ENCODE measurements around the gene TMEM37. TPM values are rescaled to one million over a fixed set of nuclear protein-coding genes. Genes with fewer than 3 reads are reported as not detected.

TMEM37 gene
- total RNA-seq, 1 donor from 2014 or later, result 2.1 TPM

DNA sequence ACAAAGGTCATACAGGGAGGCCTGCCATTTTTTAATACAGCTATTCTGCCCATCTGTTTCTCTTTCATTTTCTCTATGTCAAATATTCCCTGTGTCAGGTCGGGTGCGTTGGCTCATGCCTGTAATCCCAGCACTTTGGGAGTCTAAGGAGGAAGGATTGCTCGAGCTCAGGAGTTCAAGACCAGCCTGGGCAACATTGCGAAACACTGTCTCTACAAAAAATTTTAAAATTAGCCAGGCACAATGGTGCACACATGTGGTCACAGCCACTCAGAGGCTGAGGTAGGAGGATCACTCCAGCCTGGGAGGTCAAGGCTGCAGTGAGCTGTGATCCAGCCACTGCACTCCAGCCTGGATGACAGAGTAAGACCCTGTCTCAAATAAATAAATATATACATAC is 34.7 kb downstream of the TMEM37 start:
- no peak overlapping the region for H3K27ac ChIP-seq (ENCODE audit: low read depth, low read length)
- H3K4me1 ChIP-seq (ENCODE audit: control insufficient read depth in 3 of 3, insufficient read depth in 3 of 3, low read length in 3 of 3), result peaks cover 9 to 22% (median 21%) of the 10 kb centered on the region in 3 donors
- no peaks in the 10 kb centered on the region for H3K27me3 ChIP-seq (ENCODE audit: control insufficient read depth in 3 of 3, insufficient read depth in 3 of 3, low read length in 3 of 3)
- H3K4me3 ChIP-seq (ENCODE audit: low read length in 3 of 3), result no peak overlapping the region
- H3K36me3 ChIP-seq (ENCODE audit: control insufficient read depth in 3 of 3, insufficient read depth in 3 of 3, low read length in 3 of 3), result no peaks in the 10 kb centered on the region
- no peak overlapping the region for H3K9ac ChIP-seq (ENCODE audit: low read depth in 1 of 3, low read length in 3 of 3)
- no peaks in the 10 kb centered on the region for H3K9me3 ChIP-seq (ENCODE audit: control insufficient read depth in 3 of 3, low read length in 3 of 3)

DNA sequence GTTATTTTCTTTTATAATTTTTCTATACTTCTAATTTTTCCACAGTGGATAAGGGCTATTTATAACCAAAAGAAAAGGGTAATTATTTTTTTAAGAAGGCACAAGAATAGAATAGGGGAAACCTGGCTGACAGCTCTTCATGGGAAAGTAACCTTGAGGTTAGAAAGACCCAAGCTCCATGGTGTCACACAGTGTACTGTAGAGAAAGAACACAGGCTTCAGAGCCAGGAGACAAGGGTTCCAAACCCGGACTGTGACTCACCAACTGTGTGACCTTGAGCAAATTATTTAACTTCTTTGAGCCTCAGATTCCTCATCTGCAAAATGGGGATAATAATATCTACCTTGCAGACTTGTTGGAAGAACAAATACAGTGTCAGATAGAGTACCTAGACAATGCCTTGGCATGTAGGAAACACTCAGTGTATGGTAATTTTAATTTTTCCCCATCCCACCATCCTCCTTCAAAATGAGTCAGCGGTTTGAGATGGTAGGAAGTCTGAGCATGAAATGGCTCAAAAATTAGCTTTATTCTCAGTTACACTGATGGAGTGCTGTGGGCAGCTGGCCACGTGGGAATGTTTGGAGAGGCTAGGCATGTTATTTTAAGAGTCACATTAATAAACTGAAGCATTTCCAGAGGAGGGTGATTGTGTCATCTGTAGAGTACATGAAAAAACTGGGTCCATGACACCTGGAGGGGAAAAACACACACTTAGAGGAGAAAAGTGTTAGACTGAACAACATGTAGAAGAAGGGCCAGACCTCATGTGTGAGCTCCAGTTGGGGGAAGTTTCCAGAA is 36.7 kb downstream of the TMEM37 start:
- H3K9me3 ChIP-seq (ENCODE audit: control insufficient read depth in 3 of 3, low read length in 3 of 3), result no peaks in the 10 kb centered on the region
- H3K9ac ChIP-seq (ENCODE audit: low read depth in 1 of 3, low read length in 3 of 3), result no peak overlapping the region
- no peaks in the 10 kb centered on the region for H3K36me3 ChIP-seq (ENCODE audit: control insufficient read depth in 3 of 3, insufficient read depth in 3 of 3, low read length in 3 of 3)
- H3K4me3 ChIP-seq (ENCODE audit: low read length in 3 of 3), result no peak overlapping the region
- peaks cover 9 to 22% (median 21%) of the 10 kb centered on the region in 3 donors for H3K4me1 ChIP-seq (ENCODE audit: control insufficient read depth in 3 of 3, insufficient read depth in 3 of 3, low read length in 3 of 3)
- H3K27ac ChIP-seq (ENCODE audit: low read depth, low read length), result no peak overlapping the region
- no peaks in the 10 kb centered on the region for H3K27me3 ChIP-seq (ENCODE audit: control insufficient read depth in 3 of 3, insufficient read depth in 3 of 3, low read length in 3 of 3)

DNA sequence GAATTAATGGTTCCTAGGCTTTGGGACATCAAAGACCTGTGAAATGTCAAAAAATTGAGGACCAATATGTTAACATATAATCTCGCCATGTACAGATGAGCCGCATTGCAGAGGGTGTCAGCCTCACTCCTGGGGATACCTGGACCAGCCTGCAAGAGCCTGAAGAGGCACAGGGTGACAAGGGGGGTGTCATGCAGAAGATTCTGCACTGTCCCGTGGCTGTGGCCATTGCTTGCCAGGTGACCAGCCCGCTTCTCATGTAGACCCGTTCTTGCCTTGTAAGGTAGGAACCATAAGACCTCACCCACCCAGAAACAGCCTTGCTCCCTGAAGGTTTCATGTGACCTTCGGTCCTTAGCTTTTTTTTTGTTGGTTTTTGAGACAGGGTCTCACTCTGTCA is 37.5 kb downstream of the TMEM37 start:
- H3K4me3 ChIP-seq (ENCODE audit: low read length in 3 of 3), result no peak overlapping the region
- H3K9ac ChIP-seq (ENCODE audit: low read depth in 1 of 3, low read length in 3 of 3), result no peak overlapping the region
- no peaks in the 10 kb centered on the region for H3K36me3 ChIP-seq (ENCODE audit: control insufficient read depth in 3 of 3, insufficient read depth in 3 of 3, low read length in 3 of 3)
- H3K9me3 ChIP-seq (ENCODE audit: control insufficient read depth in 3 of 3, low read length in 3 of 3), result no peaks in the 10 kb centered on the region
- H3K27me3 ChIP-seq (ENCODE audit: control insufficient read depth in 3 of 3, insufficient read depth in 3 of 3, low read length in 3 of 3), result no peaks in the 10 kb centered on the region
- H3K27ac ChIP-seq (ENCODE audit: low read depth, low read length), result no peak overlapping the region
- peaks cover 7 to 18% (median 14%) of the 10 kb centered on the region in 3 donors for H3K4me1 ChIP-seq (ENCODE audit: control insufficient read depth in 3 of 3, insufficient read depth in 3 of 3, low read length in 3 of 3)

DNA sequence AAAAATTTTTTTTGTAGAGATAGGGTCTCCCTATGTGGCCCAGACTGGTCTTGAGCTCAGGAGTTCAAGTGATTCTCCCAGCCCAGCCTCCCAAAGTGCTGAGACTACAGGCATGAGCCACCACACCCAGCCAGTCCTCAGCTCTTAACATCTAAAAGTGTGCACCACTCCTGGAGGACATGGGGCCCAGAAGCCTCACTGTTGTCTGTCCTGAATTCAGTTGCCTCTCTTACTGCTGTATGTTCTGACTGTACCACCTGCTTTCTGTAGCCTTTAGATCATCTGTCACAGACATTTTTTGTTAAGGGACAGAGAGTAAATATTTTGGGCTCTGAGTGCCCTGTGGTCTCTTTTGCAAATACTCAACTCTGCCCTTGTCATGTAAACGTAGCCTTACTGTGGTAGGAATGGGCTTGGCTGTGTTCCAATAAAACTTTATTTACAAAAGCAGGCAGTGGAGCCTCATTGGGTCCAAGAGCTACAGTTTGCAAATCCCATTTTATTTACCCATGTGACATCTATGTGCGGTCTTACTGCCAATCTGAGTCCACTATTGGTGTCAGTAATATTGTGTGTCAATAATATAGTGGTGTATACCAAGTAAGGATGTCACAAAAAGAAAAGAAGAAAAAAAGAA is 38.1 kb downstream of the TMEM37 start:
- H3K4me3 ChIP-seq (ENCODE audit: low read length in 3 of 3), result no peak overlapping the region
- H3K9ac ChIP-seq (ENCODE audit: low read depth in 1 of 3, low read length in 3 of 3), result no peak overlapping the region

DNA sequence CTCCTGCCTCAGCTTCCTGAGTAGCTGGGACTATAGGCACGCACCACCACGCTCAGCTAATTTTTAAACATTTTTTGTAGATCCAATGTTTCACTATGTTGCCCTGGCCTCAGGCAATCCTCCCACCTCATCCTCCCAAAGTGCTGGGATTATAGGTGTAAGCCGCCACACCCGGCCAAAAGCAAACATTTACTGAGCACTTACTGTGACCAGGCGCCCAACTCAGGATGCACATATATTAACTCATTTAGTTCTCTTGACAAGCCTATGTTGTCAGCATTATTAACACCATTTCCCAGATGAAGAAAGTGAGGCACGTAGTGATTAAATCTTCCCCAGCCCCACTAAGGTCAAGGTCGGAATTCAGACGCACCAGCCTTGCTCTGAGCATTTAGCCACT is 41.1 kb downstream of the TMEM37 start:
- H3K9ac ChIP-seq (ENCODE audit: low read depth in 1 of 3, low read length in 3 of 3), result no peak overlapping the region

More for the DNA sequence above, 38.1 kb downstream of the TMEM37 start:
- Histone ChIP-seq H3K36me3 (ENCODE audit: control insufficient read depth in 3 of 3, insufficient read depth in 3 of 3, low read length in 3 of 3) (no peaks in the 10 kb centered on the region), H3K27ac (ENCODE audit: low read depth, low read length) (no peak overlapping the region), H3K9me3 (ENCODE audit: control insufficient read depth in 3 of 3, low read length in 3 of 3) (no peaks in the 10 kb centered on the region), H3K4me1 (ENCODE audit: control insufficient read depth in 3 of 3, insufficient read depth in 3 of 3, low read length in 3 of 3) (peaks cover 7 to 19% (median 12%) of the 10 kb centered on the region in 3 donors), H3K27me3 (ENCODE audit: control insufficient read depth in 3 of 3, insufficient read depth in 3 of 3, low read length in 3 of 3) (no peaks in the 10 kb centered on the region)

DNA sequence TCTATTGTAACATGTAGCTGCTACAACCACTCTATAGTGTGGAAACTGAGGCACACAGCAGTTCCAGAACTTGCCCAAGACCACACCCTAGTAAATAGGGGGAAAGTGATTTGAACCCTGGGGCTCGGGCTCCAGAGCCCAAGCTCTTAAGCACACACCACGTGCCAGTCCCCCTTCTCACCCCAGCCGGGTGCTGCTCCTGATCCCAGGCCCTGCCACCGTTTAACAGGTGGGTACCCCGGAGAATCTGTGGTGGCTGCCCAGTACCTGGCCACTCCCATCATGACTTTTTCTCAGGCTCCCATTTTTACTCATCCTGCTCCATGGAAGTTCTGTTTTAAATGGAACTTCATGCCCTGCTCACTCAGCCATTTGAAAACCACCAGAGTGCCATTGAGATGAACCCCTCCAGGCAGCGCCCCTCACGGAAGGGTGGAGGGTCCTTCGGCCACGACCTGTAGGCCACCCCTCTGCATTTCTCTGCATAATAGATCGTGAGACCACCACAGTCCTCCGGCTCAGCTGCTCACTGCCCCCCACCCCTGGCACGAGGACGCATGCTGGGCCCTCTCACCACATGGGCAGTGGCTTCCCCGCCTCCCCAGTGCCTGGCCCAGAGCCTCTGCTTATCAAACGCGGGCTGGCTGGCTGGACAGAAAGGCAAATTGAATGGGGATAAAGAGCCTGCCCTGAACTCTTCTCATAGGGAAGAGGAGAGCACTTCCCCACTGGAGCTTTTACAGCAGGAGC is 42.1 kb downstream of the TMEM37 start:
- Histone ChIP-seq H3K27me3 (ENCODE audit: control insufficient read depth in 3 of 3, insufficient read depth in 3 of 3, low read length in 3 of 3) (no peaks in the 10 kb centered on the region), H3K9ac (ENCODE audit: low read depth in 1 of 3, low read length in 3 of 3) (no peak overlapping the region), H3K4me1 (ENCODE audit: control insufficient read depth in 3 of 3, insufficient read depth in 3 of 3, low read length in 3 of 3) (peaks cover 8 to 21% (median 17%) of the 10 kb centered on the region in 3 donors), H3K27ac (ENCODE audit: low read depth, low read length) (no peak overlapping the region), H3K9me3 (ENCODE audit: control insufficient read depth in 3 of 3, low read length in 3 of 3) (no peaks in the 10 kb centered on the region), H3K4me3 (ENCODE audit: low read length in 3 of 3) (no peak overlapping the region), H3K36me3 (ENCODE audit: control insufficient read depth in 3 of 3, insufficient read depth in 3 of 3, low read length in 3 of 3) (no peaks in the 10 kb centered on the region)

More for the DNA sequence above, 41.1 kb downstream of the TMEM37 start:
- H3K4me3 ChIP-seq (ENCODE audit: low read length in 3 of 3), result no peak overlapping the region
- no peaks in the 10 kb centered on the region for H3K36me3 ChIP-seq (ENCODE audit: control insufficient read depth in 3 of 3, insufficient read depth in 3 of 3, low read length in 3 of 3)
- peaks cover 12 to 25% (median 24%) of the 10 kb centered on the region in 3 donors for H3K4me1 ChIP-seq (ENCODE audit: control insufficient read depth in 3 of 3, insufficient read depth in 3 of 3, low read length in 3 of 3)
- H3K27ac ChIP-seq (ENCODE audit: low read depth, low read length), result no peak overlapping the region
- H3K9me3 ChIP-seq (ENCODE audit: control insufficient read depth in 3 of 3, low read length in 3 of 3), result no peaks in the 10 kb centered on the region
- no peaks in the 10 kb centered on the region for H3K27me3 ChIP-seq (ENCODE audit: control insufficient read depth in 3 of 3, insufficient read depth in 3 of 3, low read length in 3 of 3)

DNA sequence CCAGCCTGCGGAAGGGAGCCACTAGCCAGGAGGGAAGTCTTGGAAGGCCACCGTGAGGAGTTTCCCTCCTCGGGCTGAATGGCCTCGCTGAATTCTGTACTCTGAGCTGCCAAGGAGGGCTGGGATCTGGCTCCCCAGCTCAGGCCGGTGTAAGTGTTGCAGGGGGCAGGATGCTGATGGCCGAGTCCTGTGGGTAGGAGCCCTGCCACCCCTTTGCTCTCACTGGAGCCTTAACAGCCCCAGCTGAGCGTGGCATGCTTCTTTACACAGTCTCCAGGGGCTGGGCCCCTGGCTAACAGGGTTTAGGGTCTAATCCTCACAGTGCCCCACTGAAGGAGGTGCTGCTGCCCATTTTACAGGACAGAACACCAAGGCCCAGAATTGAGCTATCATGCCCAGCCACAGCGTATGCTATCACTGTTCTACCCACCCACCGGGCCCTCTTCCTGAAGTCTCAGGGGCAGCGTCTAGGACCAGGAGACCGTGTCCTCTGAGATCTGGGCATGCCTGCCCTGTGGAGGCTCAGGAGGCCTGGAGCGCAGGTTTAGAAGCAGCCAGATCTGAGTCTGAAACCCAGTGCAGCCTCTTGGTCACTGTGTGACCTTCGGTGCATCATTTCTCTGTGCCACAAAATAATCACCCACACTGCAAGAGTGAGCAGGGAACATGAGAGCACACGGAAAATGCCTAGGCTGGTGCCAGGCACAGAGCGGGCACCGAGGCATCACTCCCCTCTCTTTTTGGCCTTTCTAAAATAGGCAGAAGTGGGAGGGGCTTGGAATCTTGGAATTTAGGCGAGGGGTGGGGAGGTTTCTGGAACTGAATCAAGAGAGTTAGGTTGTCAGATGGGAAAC is 42.9 kb downstream of the TMEM37 start:
- peak overlapping the region; percentile 54 for H3K27ac ChIP-seq (ENCODE audit: low read depth, low read length)
- H3K4me1 ChIP-seq (ENCODE audit: control insufficient read depth in 3 of 3, insufficient read depth in 3 of 3, low read length in 3 of 3), result peaks cover 5 to 17% (median 11%) of the 10 kb centered on the region in 3 donors
- no peaks in the 10 kb centered on the region for H3K27me3 ChIP-seq (ENCODE audit: control insufficient read depth in 3 of 3, insufficient read depth in 3 of 3, low read length in 3 of 3)
- no peaks in the 10 kb centered on the region for H3K9me3 ChIP-seq (ENCODE audit: control insufficient read depth in 3 of 3, low read length in 3 of 3)
- H3K9ac ChIP-seq (ENCODE audit: low read depth in 1 of 3, low read length in 3 of 3), result peak overlapping the region in 1 of 3 donors; percentile 8
- H3K36me3 ChIP-seq (ENCODE audit: control insufficient read depth in 3 of 3, insufficient read depth in 3 of 3, low read length in 3 of 3), result no peaks in the 10 kb centered on the region
- H3K4me3 ChIP-seq (ENCODE audit: low read length in 3 of 3), result no peak overlapping the region

DNA sequence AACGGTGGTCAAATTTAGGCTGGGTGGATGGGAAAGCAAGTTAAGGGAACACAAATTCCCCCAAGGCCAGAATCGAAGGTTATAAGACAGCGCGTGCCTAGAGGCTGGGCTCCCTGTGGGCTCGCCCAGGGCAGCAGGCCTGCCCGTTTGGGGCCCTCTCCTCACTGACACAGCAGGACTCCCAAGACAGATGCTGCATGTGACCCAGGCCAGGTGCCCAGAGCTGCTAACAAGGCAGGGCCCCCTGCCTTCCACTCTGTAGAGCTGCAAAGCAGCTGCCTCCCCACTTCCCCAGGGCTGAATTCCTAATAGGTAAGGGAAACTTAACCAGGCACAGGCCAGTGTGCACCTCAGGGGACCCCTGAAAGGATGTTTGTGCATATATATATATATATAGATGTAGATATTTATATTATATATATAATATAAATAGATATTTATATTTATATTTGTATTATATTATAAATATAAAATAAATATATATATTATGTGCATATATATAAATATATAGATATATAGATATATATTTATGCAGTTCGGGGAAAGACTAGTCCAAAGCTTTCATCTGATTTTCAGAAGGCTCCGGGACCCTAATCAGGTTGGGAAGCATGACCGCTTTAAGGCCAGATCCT is 43.7 kb downstream of the TMEM37 start:
- no peaks in the 10 kb centered on the region for H3K36me3 ChIP-seq (ENCODE audit: control insufficient read depth in 3 of 3, insufficient read depth in 3 of 3, low read length in 3 of 3)
- H3K9ac ChIP-seq (ENCODE audit: low read depth in 1 of 3, low read length in 3 of 3), result no peak overlapping the region
- no peak overlapping the region for H3K4me3 ChIP-seq (ENCODE audit: low read length in 3 of 3)
- no peaks in the 10 kb centered on the region for H3K9me3 ChIP-seq (ENCODE audit: control insufficient read depth in 3 of 3, low read length in 3 of 3)
- no peaks in the 10 kb centered on the region for H3K27me3 ChIP-seq (ENCODE audit: control insufficient read depth in 3 of 3, insufficient read depth in 3 of 3, low read length in 3 of 3)
- H3K4me1 ChIP-seq (ENCODE audit: control insufficient read depth in 3 of 3, insufficient read depth in 3 of 3, low read length in 3 of 3), result peaks cover 5 to 17% (median 11%) of the 10 kb centered on the region in 3 donors
- peak overlapping the region; percentile 54 for H3K27ac ChIP-seq (ENCODE audit: low read depth, low read length)

DNA sequence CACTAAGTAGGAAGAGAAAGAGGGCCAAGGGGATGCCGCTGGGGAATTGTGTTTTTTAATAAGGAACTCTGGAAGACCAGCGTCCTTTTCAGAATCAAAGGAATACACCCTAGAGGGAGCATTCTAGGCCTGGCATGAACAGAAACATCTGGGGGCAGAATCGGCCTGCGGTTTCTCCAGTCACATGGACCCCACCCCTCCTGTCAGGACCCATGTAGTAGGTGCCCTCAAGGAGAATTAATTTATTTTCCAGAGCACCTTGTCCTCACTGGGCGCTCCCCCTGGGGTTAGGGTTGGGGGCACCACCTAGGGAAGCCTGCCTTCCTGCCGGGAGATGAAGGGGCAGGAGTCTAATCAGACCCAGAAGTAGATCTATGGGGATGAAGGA is 44.2 kb downstream of the TMEM37 start:
- no peaks in the 10 kb centered on the region for H3K9me3 ChIP-seq (ENCODE audit: control insufficient read depth in 3 of 3, low read length in 3 of 3)
- H3K27me3 ChIP-seq (ENCODE audit: control insufficient read depth in 3 of 3, insufficient read depth in 3 of 3, low read length in 3 of 3), result no peaks in the 10 kb centered on the region
- no peak overlapping the region for H3K27ac ChIP-seq (ENCODE audit: low read depth, low read length)
- no peak overlapping the region for H3K4me3 ChIP-seq (ENCODE audit: low read length in 3 of 3)
- H3K36me3 ChIP-seq (ENCODE audit: control insufficient read depth in 3 of 3, insufficient read depth in 3 of 3, low read length in 3 of 3), result no peaks in the 10 kb centered on the region
- H3K9ac ChIP-seq (ENCODE audit: low read depth in 1 of 3, low read length in 3 of 3), result no peak overlapping the region
- peaks cover 5 to 17% (median 11%) of the 10 kb centered on the region in 3 donors for H3K4me1 ChIP-seq (ENCODE audit: control insufficient read depth in 3 of 3, insufficient read depth in 3 of 3, low read length in 3 of 3)
